IPS-18a (cell line): ENCODE data around the gene VCY1B.
"Not testable (repeated sequence)": the region's sequence is repeated elsewhere in the genome, so short reads cannot be mapped to it uniquely, and the experiment has no call there.

Experiments used
- H3K27ac ChIP-seq: one replicate; pipeline ENCODE4 v1.5.1; 2013; ENCODE audit warnings: low read length
- H3K27me3 ChIP-seq: one replicate; pipeline ENCODE4 v1.6.1; 2013; ENCODE audit warnings: mild to moderate bottlenecking, low read length; ENCODE audit not compliant: control insufficient read depth, insufficient read depth
- H3K36me3 ChIP-seq: one replicate; pipeline ENCODE4 v1.6.1; 2013; ENCODE audit warnings: low read depth, low read length; ENCODE audit not compliant: control insufficient read depth
- H3K4me1 ChIP-seq: one replicate; pipeline ENCODE4 v1.6.1; 2013; ENCODE audit warnings: low read depth, low read length; ENCODE audit not compliant: control insufficient read depth
- H3K4me3 ChIP-seq: one replicate; pipeline ENCODE4 v1.5.1; 2013; ENCODE audit warnings: low read length
- H3K9ac ChIP-seq: one replicate; pipeline ENCODE4 v1.6.1; 2013; ENCODE audit warnings: mild to moderate bottlenecking, low read length, moderate library complexity
- H3K9me3 ChIP-seq: one replicate; pipeline ENCODE4 v1.6.1; 2013; ENCODE audit warnings: low read depth, low read length; ENCODE audit not compliant: control insufficient read depth

VCY1B gene

DNA sequence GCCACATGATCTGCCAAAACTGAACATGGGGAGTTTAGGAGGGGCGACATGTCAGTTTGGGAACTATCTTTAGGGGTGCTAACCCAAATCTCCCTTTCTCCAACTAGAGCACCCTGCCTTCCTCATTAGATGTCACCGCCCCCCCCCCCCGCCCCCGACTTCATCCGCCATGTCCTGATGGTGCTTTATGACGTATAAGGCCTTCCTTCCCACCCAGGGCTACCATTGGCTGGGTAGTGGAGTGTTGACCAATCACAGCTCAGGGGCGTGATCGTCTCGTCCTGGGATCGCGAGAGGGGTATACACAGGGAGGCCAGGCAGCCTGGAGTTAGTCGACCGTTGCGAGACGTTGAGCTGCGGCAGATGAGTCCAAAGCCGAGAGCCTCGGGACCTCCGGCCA is at the start of gene VCY1B:
Gene VCY1B (plus strand): TSS at position 301 of the 400 bp plus-strand sequence. CDS start 63 bp downstream, at position 364.
- not testable (repeated sequence) for H3K27me3 ChIP-seq, H3K27ac ChIP-seq, H3K9me3 ChIP-seq, H3K4me1 ChIP-seq, H3K4me3 ChIP-seq, H3K9ac ChIP-seq, H3K36me3 ChIP-seq

DNA sequence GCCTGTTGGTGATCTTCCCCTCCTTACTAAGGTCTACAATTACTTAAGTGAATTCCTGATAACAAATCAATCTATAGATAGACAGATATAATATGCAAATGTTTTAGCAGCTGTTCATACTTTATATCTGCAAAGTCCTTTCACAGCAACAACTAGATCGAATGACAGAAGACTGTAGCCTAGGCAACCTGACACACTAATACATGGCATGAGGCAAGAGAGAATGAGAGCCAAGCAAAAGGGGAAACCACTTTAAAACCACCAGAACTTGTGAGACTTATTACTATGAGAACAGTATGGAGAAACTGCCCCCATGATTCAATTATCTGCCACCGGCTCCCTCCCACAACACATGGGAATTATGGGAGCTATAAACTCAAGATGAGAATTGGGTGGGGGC is 44.1 kb upstream of the VCY1B start:
- H3K36me3 ChIP-seq, H3K27me3 ChIP-seq, H3K4me3 ChIP-seq, H3K9me3 ChIP-seq, H3K9ac ChIP-seq, H3K4me1 ChIP-seq, H3K27ac ChIP-seq: not testable (repeated sequence)

DNA sequence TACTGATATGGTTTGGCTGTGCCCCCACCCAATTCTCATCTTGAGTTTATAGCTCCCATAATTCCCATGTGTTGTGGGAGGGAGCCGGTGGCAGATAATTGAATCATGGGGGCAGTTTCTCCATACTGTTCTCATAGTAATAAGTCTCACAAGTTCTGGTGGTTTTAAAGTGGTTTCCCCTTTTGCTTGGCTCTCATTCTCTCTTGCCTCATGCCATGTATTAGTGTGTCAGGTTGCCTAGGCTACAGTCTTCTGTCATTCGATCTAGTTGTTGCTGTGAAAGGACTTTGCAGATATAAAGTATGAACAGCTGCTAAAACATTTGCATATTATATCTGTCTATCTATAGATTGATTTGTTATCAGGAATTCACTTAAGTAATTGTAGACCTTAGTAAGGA is 25.6 kb upstream of the VCY1B start:
- H3K4me1 ChIP-seq, H3K27me3 ChIP-seq, H3K9me3 ChIP-seq, H3K9ac ChIP-seq, H3K36me3 ChIP-seq, H3K4me3 ChIP-seq, H3K27ac ChIP-seq: not testable (repeated sequence)

DNA sequence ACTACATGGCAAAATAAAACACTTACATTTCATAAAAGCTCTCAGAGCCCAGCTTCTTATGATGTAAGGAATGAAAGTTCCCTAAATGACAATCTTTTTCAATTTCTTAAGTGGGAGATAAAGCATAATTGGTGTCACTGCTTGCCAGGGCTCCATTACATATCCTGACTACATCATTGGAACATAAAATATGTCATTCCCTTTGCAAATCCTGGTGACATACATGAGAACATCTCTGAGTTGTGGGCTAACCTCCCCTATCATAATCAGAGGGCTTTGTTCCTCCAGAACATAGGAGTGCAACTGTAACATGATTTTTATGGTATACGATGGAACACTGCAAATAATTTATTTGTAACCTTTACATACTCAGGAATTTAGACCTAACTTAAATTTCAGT is 29.9 kb downstream of the VCY1B start:
- H3K27ac ChIP-seq = no peak overlapping the region
- H3K4me3 ChIP-seq = no peak overlapping the region
- H3K36me3 ChIP-seq = no peaks in the 10 kb centered on the region
- no peaks in the 10 kb centered on the region for H3K4me1 ChIP-seq
- H3K9ac ChIP-seq = no peak overlapping the region
- no peaks in the 10 kb centered on the region for H3K9me3 ChIP-seq
- no peaks in the 10 kb centered on the region for H3K27me3 ChIP-seq
